Measurements from ENCODE around the gene STK32C.

The STK32C gene

DNA sequence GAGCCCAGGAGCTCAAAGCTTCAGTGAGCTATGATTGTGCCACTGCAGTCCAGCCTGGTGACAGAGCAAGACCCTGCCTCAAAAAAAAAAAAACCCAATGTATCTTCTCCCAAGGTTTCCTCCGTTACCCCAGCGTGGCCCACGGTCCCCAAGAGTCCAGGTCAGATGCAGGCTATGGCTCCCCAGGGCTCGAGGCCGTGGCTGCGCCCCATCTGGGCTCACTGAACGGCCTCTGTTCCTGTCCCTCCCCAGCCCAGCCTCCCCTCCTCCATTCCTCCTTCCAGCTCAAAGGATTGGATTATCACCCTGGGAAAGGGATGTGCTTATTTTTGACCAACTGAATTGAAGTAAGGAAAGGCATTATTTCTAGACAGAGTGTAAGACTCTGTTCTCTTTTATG is 31.0 kb downstream of the STK32C start:
- FAIRE-seq (no peak), DNase-seq (ENCODE audit: insufficient read length, low spot score) (no peak)
- no peak for TF ChIP-seq TAF1 (IDR thresholded peaks at IDR 0.05; ENCODE audit: low read depth, low read length)

DNA sequence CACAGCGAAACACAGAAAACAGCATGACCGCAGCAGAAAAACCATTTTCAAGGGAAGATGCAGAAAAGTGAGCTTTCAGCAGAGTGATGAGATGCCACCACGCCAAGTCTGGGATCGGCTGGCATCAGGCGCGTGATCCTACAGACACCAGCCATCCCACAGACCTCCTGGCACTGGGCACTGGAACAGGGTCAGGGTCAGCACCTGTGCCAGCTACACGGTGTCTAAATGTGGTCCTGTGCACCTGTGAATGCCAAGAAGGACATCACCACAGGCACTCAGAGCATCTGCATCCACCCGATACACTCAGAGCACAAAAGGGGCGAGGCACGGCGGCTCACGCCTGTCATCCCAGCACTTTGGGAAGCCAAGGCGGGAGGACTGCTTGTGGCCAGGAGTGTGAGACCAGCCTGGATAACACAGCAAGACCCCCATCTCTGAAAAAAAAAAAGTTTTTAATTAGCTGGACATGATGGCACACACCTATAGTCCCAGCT is 31.5 kb downstream of the STK32C start:
- DNase-seq (ENCODE audit: insufficient read length, low spot score) = no peak
- FAIRE-seq = no peak
- TF ChIP-seq TAF1 (IDR thresholded peaks at IDR 0.05; ENCODE audit: low read depth, low read length) = no peak
- no peak for TF ChIP-seq POLR2A (IDR thresholded peaks at IDR 0.05; ENCODE audit: low read depth, low read length)
- no peak for TF ChIP-seq POLR2AphosphoS5 (IDR thresholded peaks at IDR 0.05; ENCODE audit: low read depth, low read length)
- TF ChIP-seq PAX5 (IDR thresholded peaks at IDR 0.05; ENCODE audit: insufficient read depth, low read length, severe bottlenecking) = no peak
- TF ChIP-seq SPI1 (IDR thresholded peaks at IDR 0.05; ENCODE audit: low read depth, low read length) = no peak
- TF ChIP-seq POU2F2 (IDR thresholded peaks at IDR 0.05; ENCODE audit: low read depth, low read length) = no peak

DNA sequence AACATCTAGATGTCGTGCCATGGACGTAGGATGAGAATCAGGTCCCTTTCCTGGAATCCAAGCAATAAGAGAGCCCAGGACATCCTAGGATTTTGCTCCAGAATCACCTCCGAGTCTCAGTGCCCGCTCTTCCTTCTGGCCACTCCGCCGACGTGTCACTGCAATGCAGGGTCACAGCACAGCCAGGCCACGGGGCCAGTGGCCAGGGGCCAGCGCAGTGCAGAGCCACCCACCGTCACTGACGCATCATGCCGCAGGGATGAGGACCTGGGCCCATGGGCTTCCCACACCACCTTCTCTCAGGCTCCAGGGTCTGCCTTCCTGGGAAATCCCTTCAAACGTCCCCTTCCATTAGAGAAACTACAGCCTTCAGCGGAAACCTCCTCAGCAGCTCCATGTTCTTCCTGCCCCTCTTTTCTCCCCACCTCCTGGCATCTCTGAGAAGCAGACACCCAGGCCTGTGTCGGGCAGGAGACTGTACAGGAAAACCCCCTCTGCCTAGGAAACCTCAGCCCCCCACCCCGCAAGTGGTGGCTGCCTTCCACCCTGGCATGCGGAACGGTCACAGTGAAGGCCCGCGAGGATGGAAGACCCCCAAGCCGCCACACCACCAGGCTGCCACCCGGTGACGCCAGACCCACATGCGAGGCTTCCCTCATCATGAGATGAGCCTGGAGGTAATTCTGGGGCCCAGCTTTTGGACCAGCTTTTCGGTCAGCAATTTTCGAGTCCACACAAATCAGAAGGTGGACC is 32.1 kb downstream of the STK32C start:
- TF ChIP-seq POLR2A (IDR thresholded peaks at IDR 0.05; ENCODE audit: low read depth, low read length) (no peak), POLR2AphosphoS5 (IDR thresholded peaks at IDR 0.05; ENCODE audit: low read depth, low read length) (no peak), PAX5 (IDR thresholded peaks at IDR 0.05; ENCODE audit: insufficient read depth, low read length, severe bottlenecking) (no peak), POU2F2 (IDR thresholded peaks at IDR 0.05; ENCODE audit: low read depth, low read length) (no peak), SPI1 (IDR thresholded peaks at IDR 0.05; ENCODE audit: low read depth, low read length) (no peak), TAF1 (IDR thresholded peaks at IDR 0.05; ENCODE audit: low read depth, low read length) (no peak)
- DNase-seq (ENCODE audit: insufficient read length, low spot score) = no peak
- no peak for FAIRE-seq

DNA sequence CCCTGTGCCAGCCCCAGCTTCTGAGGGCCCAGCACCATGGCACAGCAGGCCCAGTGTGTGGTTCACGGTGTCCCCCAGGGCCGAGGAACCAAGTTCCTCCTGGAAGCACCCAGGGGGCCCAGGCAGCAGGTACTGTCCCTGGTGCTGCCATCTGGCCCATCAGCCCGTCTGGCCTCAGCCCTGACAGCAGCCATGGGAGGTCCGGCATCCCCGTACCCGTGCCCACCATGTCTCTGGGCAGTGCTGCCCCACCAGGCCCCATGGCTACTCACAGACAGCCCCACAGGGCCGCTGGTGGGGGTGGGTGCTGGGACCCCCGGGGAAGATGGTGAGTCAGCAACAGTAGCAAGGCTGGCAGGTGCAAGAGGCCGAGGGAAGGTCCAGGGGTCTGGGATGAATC is 32.8 kb downstream of the STK32C start:
- no peak for FAIRE-seq
- no peak for DNase-seq (ENCODE audit: insufficient read length, low spot score)
- TF ChIP-seq TAF1 (IDR thresholded peaks at IDR 0.05; ENCODE audit: low read depth, low read length) (no peak), POLR2A (IDR thresholded peaks at IDR 0.05; ENCODE audit: low read depth, low read length) (no peak), POU2F2 (IDR thresholded peaks at IDR 0.05; ENCODE audit: low read depth, low read length) (no peak), SPI1 (IDR thresholded peaks at IDR 0.05; ENCODE audit: low read depth, low read length) (no peak), POLR2AphosphoS5 (IDR thresholded peaks at IDR 0.05; ENCODE audit: low read depth, low read length) (no peak)

DNA sequence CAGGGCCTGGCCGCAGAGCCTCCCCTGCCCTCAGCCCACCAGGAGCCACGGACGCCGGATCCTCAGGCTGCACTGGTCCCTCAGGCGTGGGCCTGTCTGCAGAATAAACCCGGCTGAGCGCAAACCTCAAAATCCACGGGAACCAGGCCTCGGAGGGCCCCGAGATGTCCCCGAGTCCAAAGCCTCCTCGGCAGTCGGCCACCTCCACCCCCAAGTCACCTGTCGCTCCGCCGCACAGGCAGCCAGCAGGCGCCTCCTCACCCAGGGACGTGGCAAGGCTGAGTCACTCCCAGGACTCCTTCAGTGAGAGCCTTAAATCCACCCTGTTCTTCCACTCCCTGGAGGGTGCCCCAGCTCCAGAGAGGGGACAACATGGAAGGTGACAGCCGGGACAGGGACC is 33.2 kb downstream of the STK32C start:
- DNase-seq (ENCODE audit: insufficient read length, low spot score) (no peak), FAIRE-seq (no peak)
- TF ChIP-seq TAF1 (IDR thresholded peaks at IDR 0.05; ENCODE audit: low read depth, low read length) (no peak), POLR2A (IDR thresholded peaks at IDR 0.05; ENCODE audit: low read depth, low read length) (no peak), PAX5 (IDR thresholded peaks at IDR 0.05; ENCODE audit: insufficient read depth, low read length, severe bottlenecking) (no peak), SPI1 (IDR thresholded peaks at IDR 0.05; ENCODE audit: low read depth, low read length) (no peak), POU2F2 (IDR thresholded peaks at IDR 0.05; ENCODE audit: low read depth, low read length) (no peak), POLR2AphosphoS5 (IDR thresholded peaks at IDR 0.05; ENCODE audit: low read depth, low read length) (no peak)

DNA sequence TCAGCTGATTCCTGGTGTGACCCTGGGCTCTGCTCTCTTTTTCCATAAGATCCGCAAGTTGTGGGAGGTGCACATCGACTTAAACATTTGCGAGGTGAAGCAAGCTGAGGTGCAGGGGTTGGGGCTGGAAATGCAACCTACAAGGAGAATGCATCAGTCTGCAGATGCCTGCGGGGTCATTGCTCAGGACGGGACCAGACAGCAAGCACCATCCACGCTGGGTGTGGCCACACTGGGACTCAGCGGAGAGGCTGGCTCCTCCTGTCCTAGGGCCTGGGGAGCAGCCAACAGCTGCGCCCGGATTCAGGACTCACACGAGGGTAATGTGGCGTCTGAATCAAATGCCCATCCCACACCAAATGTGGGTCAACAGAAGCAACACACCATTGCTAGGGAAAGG is 33.8 kb downstream of the STK32C start:
- FAIRE-seq (no peak), DNase-seq (ENCODE audit: insufficient read length, low spot score) (no peak)
- TF ChIP-seq POU2F2 (IDR thresholded peaks at IDR 0.05; ENCODE audit: low read depth, low read length) (no peak), TAF1 (IDR thresholded peaks at IDR 0.05; ENCODE audit: low read depth, low read length) (no peak), SPI1 (IDR thresholded peaks at IDR 0.05; ENCODE audit: low read depth, low read length) (no peak), PAX5 (IDR thresholded peaks at IDR 0.05; ENCODE audit: insufficient read depth, low read length, severe bottlenecking) (no peak)

DNA sequence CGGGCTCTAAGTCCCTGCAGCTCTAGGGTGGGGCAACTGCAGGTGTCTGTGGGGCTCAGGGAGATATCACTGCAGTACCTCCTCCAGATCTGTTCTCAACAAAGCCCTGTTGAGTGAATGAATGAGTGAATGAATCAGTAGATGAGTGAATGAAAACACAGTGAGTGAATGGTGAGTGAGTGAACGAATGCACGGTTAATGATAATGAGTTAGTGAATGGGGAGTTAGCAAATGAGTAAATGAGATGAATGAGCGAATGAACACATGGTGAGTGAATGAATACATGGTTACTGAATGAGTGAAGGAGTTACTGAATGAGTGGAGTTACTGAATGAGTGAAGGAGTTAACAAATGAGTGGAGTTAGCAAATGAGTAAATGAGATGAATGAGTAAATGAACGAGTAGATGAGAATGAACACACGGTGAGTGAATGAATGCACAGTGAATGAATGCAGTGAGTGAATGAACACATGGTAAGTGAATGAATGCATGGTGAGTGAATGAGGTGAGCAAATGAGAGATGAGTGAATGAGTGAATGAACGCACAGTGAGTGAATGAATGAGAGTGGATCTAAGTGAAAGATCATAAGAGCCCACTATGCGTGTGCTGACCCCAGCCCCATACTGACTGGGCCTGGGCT is 34.3 kb downstream of the STK32C start:
- no peak for FAIRE-seq
- no peak for TF ChIP-seq POU2F2 (IDR thresholded peaks at IDR 0.05; ENCODE audit: low read depth, low read length)
- no peak for TF ChIP-seq POLR2A (IDR thresholded peaks at IDR 0.05; ENCODE audit: low read depth, low read length)
- no peak for TF ChIP-seq POLR2AphosphoS5 (IDR thresholded peaks at IDR 0.05; ENCODE audit: low read depth, low read length)
- no peak for TF ChIP-seq TAF1 (IDR thresholded peaks at IDR 0.05; ENCODE audit: low read depth, low read length)
- no peak for TF ChIP-seq PAX5 (IDR thresholded peaks at IDR 0.05; ENCODE audit: insufficient read depth, low read length, severe bottlenecking)
- TF ChIP-seq SPI1 (IDR thresholded peaks at IDR 0.05; ENCODE audit: low read depth, low read length) = no peak
- DNase-seq (ENCODE audit: insufficient read length, low spot score) = no peak

DNA sequence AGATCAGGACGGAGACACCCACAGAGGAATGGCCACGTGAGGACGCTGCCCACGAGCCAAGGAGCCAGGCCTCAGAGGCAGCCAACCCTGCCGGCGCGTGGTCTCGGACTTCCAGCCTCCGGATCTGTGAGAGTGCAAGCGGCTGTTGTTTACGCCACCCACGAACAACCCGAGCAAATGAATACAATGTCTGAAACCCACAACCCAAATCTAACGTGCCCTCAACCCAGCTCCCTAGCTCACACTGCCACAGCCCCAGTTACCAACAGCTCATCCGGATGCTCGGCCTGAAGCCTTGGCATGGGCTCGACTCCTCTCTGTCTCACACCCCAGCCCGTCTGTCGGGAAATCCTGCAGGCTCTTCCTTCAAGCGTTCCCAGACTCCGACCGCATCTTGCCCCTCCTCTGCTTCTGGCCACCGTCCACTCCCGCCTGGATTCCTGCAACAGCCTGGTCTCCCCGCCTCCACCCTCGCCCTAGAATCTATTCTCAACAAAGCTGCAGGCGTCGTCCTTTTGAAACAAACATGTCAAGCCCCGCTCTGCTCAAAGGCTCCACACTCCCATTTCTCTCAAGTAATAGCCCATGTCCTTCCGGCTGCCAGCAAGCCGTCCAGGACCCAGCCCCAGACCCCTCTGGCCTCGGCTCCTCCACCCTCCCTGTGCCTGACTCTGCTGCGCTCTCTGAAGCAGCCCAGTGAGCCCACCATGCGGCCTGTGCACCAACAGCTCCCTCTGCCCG is 35.3 kb downstream of the STK32C start:
- no peak for DNase-seq (ENCODE audit: insufficient read length, low spot score)
- TF ChIP-seq SPI1 (IDR thresholded peaks at IDR 0.05; ENCODE audit: low read depth, low read length) (no peak), PAX5 (IDR thresholded peaks at IDR 0.05; ENCODE audit: insufficient read depth, low read length, severe bottlenecking) (no peak), POU2F2 (IDR thresholded peaks at IDR 0.05; ENCODE audit: low read depth, low read length) (no peak), POLR2AphosphoS5 (IDR thresholded peaks at IDR 0.05; ENCODE audit: low read depth, low read length) (no peak), POLR2A (IDR thresholded peaks at IDR 0.05; ENCODE audit: low read depth, low read length) (no peak), TAF1 (IDR thresholded peaks at IDR 0.05; ENCODE audit: low read depth, low read length) (no peak)
- no peak for FAIRE-seq

DNA sequence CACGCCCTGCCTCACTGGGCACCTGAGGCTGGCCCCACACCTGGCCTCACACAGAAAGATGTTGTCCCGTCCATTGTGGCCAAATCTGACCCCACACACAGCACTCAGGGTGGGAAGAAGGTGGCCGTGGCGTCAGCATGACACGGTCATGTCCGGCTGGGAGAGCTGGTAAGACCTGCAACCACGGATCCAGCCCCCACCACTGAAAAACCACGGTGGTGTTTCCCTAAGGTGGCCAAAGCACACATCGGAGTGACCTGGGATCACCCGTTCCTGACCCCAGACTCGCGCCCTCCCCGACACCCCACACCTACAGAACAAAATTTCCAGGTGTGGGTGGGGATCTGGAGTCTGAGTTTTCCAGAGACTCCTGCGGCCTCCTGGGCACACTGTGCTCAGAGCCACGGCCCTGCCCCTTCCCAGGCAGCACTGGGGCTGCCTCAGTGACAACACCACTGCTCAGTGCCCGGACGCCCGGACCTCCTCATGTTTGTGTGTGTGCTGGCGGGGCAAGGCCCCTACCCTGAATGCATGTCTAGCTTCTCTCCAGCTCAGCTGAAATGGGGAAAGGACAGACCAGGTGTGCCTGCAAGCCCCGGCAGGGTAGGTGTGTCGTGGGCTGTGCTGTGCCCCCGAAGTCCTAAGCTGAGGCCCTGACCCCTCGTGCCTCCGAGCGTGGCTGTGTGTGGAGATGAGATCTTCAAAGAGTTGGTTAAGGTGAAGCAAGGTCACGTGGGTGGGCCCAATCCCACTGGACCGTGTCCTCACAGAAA is 36.1 kb downstream of the STK32C start:
- DNase-seq (ENCODE audit: insufficient read length, low spot score) (no peak), FAIRE-seq (no peak)
- no peak for TF ChIP-seq TAF1 (IDR thresholded peaks at IDR 0.05; ENCODE audit: low read depth, low read length)
- no peak for TF ChIP-seq PAX5 (IDR thresholded peaks at IDR 0.05; ENCODE audit: insufficient read depth, low read length, severe bottlenecking)
- no peak for TF ChIP-seq SPI1 (IDR thresholded peaks at IDR 0.05; ENCODE audit: low read depth, low read length)
- no peak for TF ChIP-seq POLR2A (IDR thresholded peaks at IDR 0.05; ENCODE audit: low read depth, low read length)
- TF ChIP-seq POU2F2 (IDR thresholded peaks at IDR 0.05; ENCODE audit: low read depth, low read length) = no peak
- TF ChIP-seq POLR2AphosphoS5 (IDR thresholded peaks at IDR 0.05; ENCODE audit: low read depth, low read length) = no peak
